A549 (cell line): ENCODE data around the gene GSAP. TPM values are rescaled to one million over a fixed set of nuclear protein-coding genes. Genes with fewer than 3 reads are reported as not detected.
"Not testable (repeated sequence)": the region's sequence is repeated elsewhere in the genome, so short reads cannot be mapped to it uniquely, and the experiment has no call there.

ENCODE experiments used
- ATAC-seq, 2 experiments: fragments of 200-7000 bp in 1 of 2; fragments of >200 bp in 1 of 2; cut with Nextera tagmentation in 1 of 2; cut with Tn5 transposase in 1 of 2; 3 replicates each; pipeline versions ENCODE4 v1.8.0 to v1.9.1; 2018 to 2020; ENCODE audit warnings: mild to moderate bottlenecking in 1 of 2, moderate library complexity in 1 of 2
- CTCF ChIA-PET: fragments of 300-600 bp; sonication (Branson Sonifier 250); formaldehyde crosslinking; extraction: SDS; loops from one replicate; lab custom pipeline; 2021; ENCODE audit warnings: antibody characterized with exemption, inconsistent platforms; lab: Yijun Ruan, JAX
- POLR2A ChIA-PET: fragments of 350-600 bp; formaldehyde crosslinking; extraction: SDS; loops from one replicate; lab custom pipeline; 2021; ENCODE audit warnings: antibody characterized with exemption, inconsistent platforms; lab: Yijun Ruan, JAX
- DNase-seq, 2 experiments: peaks; one replicate each; pipeline versions ENCODE4 v3.0.0 to v3.0.0-alpha.2; 2011 to 2016; ENCODE audit warnings: low read depth in 1 of 2, low spot score in 1 of 2
- FAIRE-seq: peaks from 2 replicates; lab custom pipeline; 2011; peaks lifted over from hg19 to GRCh38; lab: Jason Lieb, UNC
- H3K27ac ChIP-seq, 2 experiments: fragments of >200 bp; sonication (Bioruptor Twin); formaldehyde crosslinking; 3 replicates each; pipeline ENCODE4 v1.5.1; 2016 to 2017
- H3K4me1 ChIP-seq: fragments of >200 bp; sonication (Bioruptor Twin); formaldehyde crosslinking; 3 replicates; pipeline ENCODE4 v1.6.1; 2016
- H3K4me2 ChIP-seq: fragments of >200 bp; sonication (Bioruptor Twin); formaldehyde crosslinking; 3 replicates; pipeline ENCODE4 v1.6.1; 2016
- H3K4me3 ChIP-seq: fragments of >200 bp; sonication (Bioruptor Twin); formaldehyde crosslinking; 3 replicates; pipeline ENCODE4 v1.5.1; 2016
- H3K9me3 ChIP-seq: fragments of >200 bp; sonication (Bioruptor Twin); formaldehyde crosslinking; 3 replicates; pipeline ENCODE4 v1.6.1; 2016
- BHLHE40 ChIP-seq: IDR thresholded peaks from 2 replicates; pipeline ENCODE4 v1.6.1; 2012; ENCODE audit warnings: low read depth, low read length, inconsistent platforms
- CBX8 ChIP-seq: fragments of 200-600 bp; sonication (generic); IDR thresholded peaks from 2 replicates; pipeline ENCODE4 v1.6.1; 2016
- CEBPB ChIP-seq, 2 experiments: fragments of >200 bp in 1 of 2; sonication (Bioruptor Twin) in 1 of 2; formaldehyde crosslinking in 1 of 2; IDR thresholded peaks; 2 replicates each; pipeline ENCODE4 v1.6.1; 2012 to 2016
- CHD2 ChIP-seq: fragments of 150-350 bp; IDR thresholded peaks from 2 replicates; pipeline ENCODE4 v1.6.1; 2014; ENCODE audit warnings: low read length; ENCODE audit not compliant: partially characterized antibody
- EHF ChIP-seq: fragments of 250-450 bp; sonication (Bioruptor Pico); IDR thresholded peaks from 2 replicates; pipeline ENCODE4 v1.5.0; 2020; ENCODE audit warnings: mild to moderate bottlenecking
- EHMT2 ChIP-seq: fragments of 200-600 bp; sonication (generic); IDR thresholded peaks from 2 replicates; pipeline ENCODE4 v1.6.1; 2016; ENCODE audit warnings: antibody characterized with exemption, low read depth, mild to moderate bottlenecking, moderate library complexity
- EP300 ChIP-seq, 2 experiments: fragments of >200 bp; sonication (Bioruptor Twin); formaldehyde crosslinking; IDR thresholded peaks; 2 replicates in 1 of 2; 3 replicates in 1 of 2; pipeline ENCODE4 v1.6.1; 2016 to 2017
- ESRRA ChIP-seq: fragments of 150-350 bp; IDR thresholded peaks from 2 replicates; pipeline ENCODE4 v1.6.1; 2014; ENCODE audit warnings: mild to moderate bottlenecking, low read length, borderline replicate concordance
- FOSB ChIP-seq: fragments of 250-450 bp; sonication (Bioruptor Pico); IDR thresholded peaks from 2 replicates; pipeline ENCODE4 v1.5.0; 2020; ENCODE audit warnings: mild to moderate bottlenecking, moderate library complexity
- FOSL2 ChIP-seq, 2 experiments: fragments of 450-650 bp in 1 of 2; fragments of >200 bp in 1 of 2; sonication (Bioruptor Twin) in 1 of 2; formaldehyde crosslinking; IDR thresholded peaks; 2 replicates each; pipeline versions ENCODE4 v1.5.0 to v1.6.1; 2016 to 2020; ENCODE audit warnings: mild to moderate bottlenecking in 1 of 2, moderate library complexity in 1 of 2
- FOXS1 ChIP-seq: fragments of 250-450 bp; sonication (Bioruptor Pico); IDR thresholded peaks from 2 replicates; pipeline ENCODE4 v1.5.0; 2020; ENCODE audit warnings: mild to moderate bottlenecking, moderate library complexity
- HOXB5 ChIP-seq: fragments of 250-450 bp; sonication (Bioruptor Pico); IDR thresholded peaks from 2 replicates; pipeline ENCODE4 v1.5.0; 2020; ENCODE audit warnings: mild to moderate bottlenecking, moderate library complexity
- KDM5A ChIP-seq: fragments of 200-600 bp; sonication (generic); IDR thresholded peaks from 2 replicates; pipeline ENCODE4 v1.6.1; 2016; ENCODE audit warnings: antibody characterized with exemption, mild to moderate bottlenecking
- MAFK ChIP-seq: fragments of 450-650 bp; IDR thresholded peaks from 2 replicates; pipeline ENCODE4 v1.6.1; 2014; ENCODE audit not compliant: partially characterized antibody
- MAX ChIP-seq: IDR thresholded peaks from 2 replicates; pipeline ENCODE4 v1.6.1; 2012
- NFE2L2 ChIP-seq: fragments of 150-350 bp; conservative IDR thresholded peaks from 2 replicates; pipeline ENCODE4 v1.6.1; 2014; ENCODE audit warnings: low read length
- NPAS2 ChIP-seq: fragments of 250-450 bp; sonication (Bioruptor Pico); IDR thresholded peaks from 2 replicates; pipeline ENCODE4 v1.8.0; 2022; ENCODE audit warnings: mild to moderate bottlenecking, moderate library complexity, borderline replicate concordance
- PHF8 ChIP-seq: fragments of 200-600 bp; sonication (generic); IDR thresholded peaks from 2 replicates; pipeline ENCODE4 v1.6.1; 2016; ENCODE audit warnings: low read depth, mild to moderate bottlenecking, antibody characterized with exemption, moderate library complexity, borderline replicate concordance
- POLR2A ChIP-seq: IDR thresholded peaks from 2 replicates; pipeline ENCODE4 v1.6.1; 2012; ENCODE audit warnings: mild to moderate bottlenecking, low read length
- RAD21 ChIP-seq, 2 experiments: fragments of >200 bp in 1 of 2; sonication (Bioruptor Twin) in 1 of 2; formaldehyde crosslinking in 1 of 2; IDR thresholded peaks in 1 of 2; conservative IDR thresholded peaks in 1 of 2; 2 replicates in 1 of 2; 3 replicates in 1 of 2; pipeline ENCODE4 v1.6.1; 2012 to 2018; ENCODE audit warnings: inconsistent platforms in 1 of 2
- RARB ChIP-seq: fragments of 250-450 bp; sonication (Bioruptor Pico); IDR thresholded peaks from 2 replicates; pipeline ENCODE4 v1.8.0; 2021; ENCODE audit warnings: mild to moderate bottlenecking, moderate library complexity
- RCOR1 ChIP-seq: fragments of 150-350 bp; IDR thresholded peaks from 2 replicates; pipeline ENCODE4 v1.6.1; 2014; ENCODE audit warnings: antibody characterized with exemption, low read length, low read depth
- RFX5 ChIP-seq: fragments of 450-650 bp; IDR thresholded peaks from 2 replicates; pipeline ENCODE4 v1.7.1; 2014; ENCODE audit warnings: antibody characterized with exemption, mild to moderate bottlenecking, moderate library complexity
- RNF2 ChIP-seq: fragments of 200-600 bp; sonication (generic); IDR thresholded peaks from 2 replicates; pipeline ENCODE4 v1.6.1; 2016; ENCODE audit warnings: low read depth, mild to moderate bottlenecking, antibody characterized with exemption, moderate library complexity, borderline replicate concordance
- SREBF2 ChIP-seq: fragments of 450-650 bp; IDR thresholded peaks from 2 replicates; pipeline ENCODE4 v1.6.1; 2014; ENCODE audit warnings: mild to moderate bottlenecking, moderate library complexity
- TP53 ChIP-seq: fragments of 250-450 bp; sonication (Bioruptor Pico); IDR thresholded peaks from 2 replicates; pipeline ENCODE4 v1.5.0; 2021; ENCODE audit warnings: mild to moderate bottlenecking, moderate library complexity
- ZC3H11A ChIP-seq: fragments of 450-650 bp; IDR thresholded peaks from 2 replicates; pipeline ENCODE4 v1.6.1; 2014; ENCODE audit warnings: antibody characterized with exemption, mild to moderate bottlenecking
- WGBS: methylation state at CpG from one replicate; pipeline ENCODE4 v1.1.6; 2017; ENCODE audit errors: missing lambda C conversion rate; 5-methylcytosine and 5-hydroxymethylcytosine counted together
- polyA plus RNA-seq, 4 experiments: library from polyadenylated mRNA; depleted of rRNA in 3 of 4; stranded (reverse); fragments of >200 nt; fragmentation: RNase III in 1 of 4; extraction: RNeasy Plus Mini Kit Qiagen cat#74134 plus additional on column Dnase treatment in 1 of 4; gene quantifications; 2 replicates in 3 of 4; 3 replicates in 1 of 4; pipeline ENCODE4 v1.2.3, GENCODE V29; 2011 to 2017
- TF ChIP-seq, protein P1 (sequence below): fragments of >200 bp; sonication (Bioruptor Twin); formaldehyde crosslinking; IDR thresholded peaks from 2 replicates; pipeline ENCODE4 v1.6.1; 2016
- TF ChIP-seq, protein P2 (sequence below): fragments of 250-450 bp; sonication (Bioruptor Pico); IDR thresholded peaks from 2 replicates; pipeline ENCODE4 v1.5.0; 2020; ENCODE audit warnings: low read depth, mild to moderate bottlenecking, moderate library complexity
- TF ChIP-seq, protein P3 (sequence below): fragments of >200 bp; sonication (Bioruptor Twin); formaldehyde crosslinking; IDR thresholded peaks from 3 replicates; pipeline ENCODE4 v1.5.1; 2016

GSAP gene
- polyA plus RNA-seq, 2 of the 4 experiments (the other 2 are of a cell fraction): 4.1 to 18.6 TPM

DNA sequence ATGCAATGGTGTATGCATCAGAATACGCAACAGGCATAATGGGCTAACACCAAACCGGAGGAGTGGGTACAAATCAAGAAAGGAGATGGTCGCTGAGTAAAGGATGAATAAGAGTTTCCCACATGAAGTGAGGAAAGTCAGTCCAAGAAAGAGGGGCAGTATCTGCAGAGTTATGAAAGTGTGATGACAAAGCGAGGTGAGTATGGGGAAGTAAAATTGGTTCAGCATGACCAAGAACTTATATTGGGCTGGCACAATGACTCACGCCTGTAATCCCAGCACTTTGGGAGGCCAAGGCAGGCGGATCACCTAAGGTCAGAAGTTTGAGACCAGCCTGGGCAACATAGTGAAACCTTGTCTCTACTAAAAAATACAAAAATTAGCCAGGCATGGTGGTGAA, 47.5 kb upstream of the GSAP start:
- DNase-seq (peak in 1 of 2 experiments; percentile 62), ATAC-seq (peak in 1 of 2 experiments; percentile 47; a peak in 3 of 6 replicates)
- H3K4me3 ChIP-seq; POLR2A ChIA-PET; H3K9me3 ChIP-seq; FAIRE-seq; TF ChIP-seq FOSL2 (IDR thresholded peaks at IDR 0.05): not testable (repeated sequence)
- peak overlapping the region; percentile 12; the same call in 1 of the 3 replicates for H3K4me2 ChIP-seq
- peaks cover 53% of the 10 kb centered on the region for H3K4me1 ChIP-seq
- peak overlapping the region; percentile 14 to 58; a peak in 5 of 6 replicates for H3K27ac ChIP-seq
- peak; percentile 83 for TF ChIP-seq FOSL2 (CRISPR knock-in tag; IDR thresholded peaks at IDR 0.05)
- WGBS: 64% methylated on average over 6 of the region's 6 CpGs
- CTCF ChIA-PET: interaction anchor here (0.5 to 1.1 kb wide), 2 partner anchors 49 to 185 kb away, joined by 3 to 4 read pairs; no protein-coding TSS in a partner anchor

GRCh38 chr7:77461842-77462241, 45.7 kb upstream of the GSAP start:
- WGBS: 88% methylated on average over 6 of the region's 6 CpGs
- no peak overlapping the region for H3K4me2 ChIP-seq
- CTCF ChIA-PET: interaction anchor here (1.0 to 2.1 kb wide), 5 partner anchors 10 to 260 kb away, joined by 3 to 10 read pairs (median 3); no protein-coding TSS in a partner anchor
- TF ChIP-seq, protein P1, sequence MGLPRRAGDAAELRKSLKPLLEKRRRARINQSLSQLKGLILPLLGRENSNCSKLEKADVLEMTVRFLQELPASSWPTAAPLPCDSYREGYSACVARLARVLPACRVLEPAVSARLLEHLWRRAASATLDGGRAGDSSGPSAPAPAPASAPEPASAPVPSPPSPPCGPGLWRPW: no peak
- no peak for TF ChIP-seq RNF2
- TF ChIP-seq EP300 (IDR thresholded peaks at IDR 0.05): no peak
- no peak for TF ChIP-seq RARB (CRISPR knock-in tag)
- TF ChIP-seq ZC3H11A: no peak
- TF ChIP-seq CBX8: no peak
- TF ChIP-seq BHLHE40: no peak
- TF ChIP-seq NPAS2 (CRISPR knock-in tag): no peak
- TF ChIP-seq EHF: no peak
- no peak for TF ChIP-seq TP53 (CRISPR knock-in tag)
- TF ChIP-seq POLR2A: no peak
- TF ChIP-seq RCOR1: no peak
- TF ChIP-seq KDM5A: no peak
- TF ChIP-seq SREBF2: no peak
- no peak for TF ChIP-seq PHF8
- no peak for TF ChIP-seq RFX5
- no peak for TF ChIP-seq FOXS1 (CRISPR knock-in tag)
- no peak for TF ChIP-seq RAD21 (conservative IDR thresholded peaks at IDR 0.05 in 1 of 2, IDR thresholded peaks at IDR 0.05 in 1 of 2)
- TF ChIP-seq, protein P2, sequence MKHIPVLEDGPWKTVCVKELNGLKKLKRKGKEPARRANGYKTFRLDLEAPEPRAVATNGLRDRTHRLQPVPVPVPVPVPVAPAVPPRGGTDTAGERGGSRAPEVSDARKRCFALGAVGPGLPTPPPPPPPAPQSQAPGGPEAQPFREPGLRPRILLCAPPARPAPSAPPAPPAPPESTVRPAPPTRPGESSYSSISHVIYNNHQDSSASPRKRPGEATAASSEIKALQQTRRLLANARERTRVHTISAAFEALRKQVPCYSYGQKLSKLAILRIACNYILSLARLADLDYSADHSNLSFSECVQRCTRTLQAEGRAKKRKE (CRISPR knock-in tag): no peak
- no peak for TF ChIP-seq CEBPB (IDR thresholded peaks at IDR 0.05)
- TF ChIP-seq, all 56 proteins: peak for 0
- POLR2A ChIA-PET: interaction anchor here (0.6 kb wide), 1 partner anchor 66 kb away, joined by 3 read pairs; no protein-coding TSS in a partner anchor
- ATAC-seq: no peak
- Histone ChIP-seq H3K4me1 (peaks cover 68% of the 10 kb centered on the region), H3K4me3 (no peak overlapping the region), H3K9me3 (no peaks in the 10 kb centered on the region), H3K27ac (peak overlapping the region; percentile 41 to 65; a peak in 5 of 6 replicates)
- no peak for FAIRE-seq
- DNase-seq: no peak

- Histone ChIP-seq H3K4me1 (peaks cover 74% of the 10 kb centered on the region), H3K4me3 (no peak overlapping the region), H3K9me3 (no peaks in the 10 kb centered on the region), H3K4me2 (no peak overlapping the region), H3K27ac (peak overlapping the region; percentile 41 to 65; a peak in 5 of 6 replicates)
- WGBS: 91% methylated on average over 3 of the region's 3 CpGs
- ChIA-PET POLR2A (interaction anchor here (0.6 kb wide), 1 partner anchor 67 kb away, joined by 3 read pairs; no protein-coding TSS in a partner anchor), CTCF (interaction anchor here (1.0 to 2.1 kb wide), 4 partner anchors 10 to 260 kb away, joined by 3 to 10 read pairs (median 4); no protein-coding TSS in a partner anchor)
- FAIRE-seq (no peak), ATAC-seq (no peak), DNase-seq (no peak)
- TF ChIP-seq, protein P3, sequence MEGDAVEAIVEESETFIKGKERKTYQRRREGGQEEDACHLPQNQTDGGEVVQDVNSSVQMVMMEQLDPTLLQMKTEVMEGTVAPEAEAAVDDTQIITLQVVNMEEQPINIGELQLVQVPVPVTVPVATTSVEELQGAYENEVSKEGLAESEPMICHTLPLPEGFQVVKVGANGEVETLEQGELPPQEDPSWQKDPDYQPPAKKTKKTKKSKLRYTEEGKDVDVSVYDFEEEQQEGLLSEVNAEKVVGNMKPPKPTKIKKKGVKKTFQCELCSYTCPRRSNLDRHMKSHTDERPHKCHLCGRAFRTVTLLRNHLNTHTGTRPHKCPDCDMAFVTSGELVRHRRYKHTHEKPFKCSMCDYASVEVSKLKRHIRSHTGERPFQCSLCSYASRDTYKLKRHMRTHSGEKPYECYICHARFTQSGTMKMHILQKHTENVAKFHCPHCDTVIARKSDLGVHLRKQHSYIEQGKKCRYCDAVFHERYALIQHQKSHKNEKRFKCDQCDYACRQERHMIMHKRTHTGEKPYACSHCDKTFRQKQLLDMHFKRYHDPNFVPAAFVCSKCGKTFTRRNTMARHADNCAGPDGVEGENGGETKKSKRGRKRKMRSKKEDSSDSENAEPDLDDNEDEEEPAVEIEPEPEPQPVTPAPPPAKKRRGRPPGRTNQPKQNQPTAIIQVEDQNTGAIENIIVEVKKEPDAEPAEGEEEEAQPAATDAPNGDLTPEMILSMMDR: no peak
- TF ChIP-seq TP53 (CRISPR knock-in tag): no peak
- TF ChIP-seq MAFK: no peak
- no peak for TF ChIP-seq RAD21 (conservative IDR thresholded peaks at IDR 0.05 in 1 of 2, IDR thresholded peaks at IDR 0.05 in 1 of 2)
- no peak for TF ChIP-seq NFE2L2
- no peak for TF ChIP-seq SREBF2
- TF ChIP-seq, protein P2 (CRISPR knock-in tag): no peak
- TF ChIP-seq EHMT2: no peak
- no peak for TF ChIP-seq EP300 (IDR thresholded peaks at IDR 0.05)
- no peak for TF ChIP-seq ESRRA
- no peak for TF ChIP-seq NPAS2 (CRISPR knock-in tag)
- TF ChIP-seq CHD2: no peak
- no peak for TF ChIP-seq MAX
- TF ChIP-seq FOSB (CRISPR knock-in tag): no peak
- TF ChIP-seq HOXB5: no peak
- no peak for TF ChIP-seq KDM5A
Observed at GRCh38 chr7:77461246-77461645, 45.1 kb upstream of the GSAP start.
